Body of pancreas (tissue), 4 donors: Measurements from ENCODE around the gene TBC1D16.

Experiments
- POLR2A ChIP-seq, 3 donors: fragments of 450-650 bp; IDR thresholded peaks; one replicate each; pipeline ENCODE4 v1.6.1; 2016; ENCODE audit warnings: antibody characterized with exemption in 3 of 3, mild to moderate bottlenecking in 2 of 3
- TF ChIP-seq, protein P1 (sequence below), 7 experiments: fragments of 450-650 bp in 4 of 7; fragments of 200-600 bp in 3 of 7; sonication (generic) in 3 of 7; IDR thresholded peaks; one replicate each; pipeline ENCODE4 v1.5.1; 2016 to 2019; ENCODE audit warnings: antibody characterized with exemption in 7 of 7

DNA sequence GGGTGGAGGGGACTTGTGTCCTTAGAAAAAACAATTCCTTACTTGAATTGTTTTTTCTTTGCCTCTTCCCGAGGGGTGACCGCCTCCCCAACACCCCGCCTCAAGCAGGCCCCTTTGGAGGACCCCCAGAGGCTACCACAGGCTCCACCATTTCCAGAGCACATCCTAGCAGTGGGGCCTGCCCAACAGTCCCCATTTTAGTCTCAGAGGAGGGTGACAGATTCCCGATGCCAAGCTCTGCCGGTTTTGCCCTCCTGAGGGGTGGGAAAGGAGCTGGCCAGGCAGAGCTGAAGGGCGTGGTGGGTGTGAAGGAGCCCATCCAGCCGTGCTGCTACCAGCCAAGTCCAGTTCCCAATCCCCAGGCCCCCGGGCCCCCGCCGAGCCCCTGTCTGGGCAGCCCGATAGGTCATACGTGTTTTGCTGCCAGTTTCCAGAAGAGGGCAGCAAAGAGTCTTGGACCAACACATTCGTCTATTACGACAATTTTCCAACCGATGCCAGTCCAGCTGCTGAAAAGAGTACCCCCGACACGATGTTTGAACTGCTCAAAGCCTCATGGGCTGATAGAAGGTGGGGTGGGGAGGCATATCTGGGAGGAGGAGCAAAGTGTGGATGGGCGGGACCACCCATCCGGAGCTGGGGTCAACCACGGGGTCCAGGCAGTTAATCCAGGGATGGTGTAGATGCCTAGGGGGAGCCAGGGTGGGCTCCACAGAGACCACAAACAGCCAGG lies 46.9 kb upstream of the TBC1D16 start:
- TF ChIP-seq, protein P1, sequence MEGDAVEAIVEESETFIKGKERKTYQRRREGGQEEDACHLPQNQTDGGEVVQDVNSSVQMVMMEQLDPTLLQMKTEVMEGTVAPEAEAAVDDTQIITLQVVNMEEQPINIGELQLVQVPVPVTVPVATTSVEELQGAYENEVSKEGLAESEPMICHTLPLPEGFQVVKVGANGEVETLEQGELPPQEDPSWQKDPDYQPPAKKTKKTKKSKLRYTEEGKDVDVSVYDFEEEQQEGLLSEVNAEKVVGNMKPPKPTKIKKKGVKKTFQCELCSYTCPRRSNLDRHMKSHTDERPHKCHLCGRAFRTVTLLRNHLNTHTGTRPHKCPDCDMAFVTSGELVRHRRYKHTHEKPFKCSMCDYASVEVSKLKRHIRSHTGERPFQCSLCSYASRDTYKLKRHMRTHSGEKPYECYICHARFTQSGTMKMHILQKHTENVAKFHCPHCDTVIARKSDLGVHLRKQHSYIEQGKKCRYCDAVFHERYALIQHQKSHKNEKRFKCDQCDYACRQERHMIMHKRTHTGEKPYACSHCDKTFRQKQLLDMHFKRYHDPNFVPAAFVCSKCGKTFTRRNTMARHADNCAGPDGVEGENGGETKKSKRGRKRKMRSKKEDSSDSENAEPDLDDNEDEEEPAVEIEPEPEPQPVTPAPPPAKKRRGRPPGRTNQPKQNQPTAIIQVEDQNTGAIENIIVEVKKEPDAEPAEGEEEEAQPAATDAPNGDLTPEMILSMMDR (IDR thresholded peaks at IDR 0.05): peak; percentile 66 to 83 (median 71)
- TF ChIP-seq POLR2A (IDR thresholded peaks at IDR 0.05): no peak
